GM18907 (cell line): Measurements from ENCODE around the gene MOCS3.

Experiments
- ATAC-seq: cut with Tn5 transposase; IDR thresholded peaks from one replicate; pipeline ENCODE4 v1.9.1; 2021; ENCODE audit warnings: mild to moderate bottlenecking, moderate library complexity; ENCODE audit not compliant: unreplicated experiment

The MOCS3 gene

DNA sequence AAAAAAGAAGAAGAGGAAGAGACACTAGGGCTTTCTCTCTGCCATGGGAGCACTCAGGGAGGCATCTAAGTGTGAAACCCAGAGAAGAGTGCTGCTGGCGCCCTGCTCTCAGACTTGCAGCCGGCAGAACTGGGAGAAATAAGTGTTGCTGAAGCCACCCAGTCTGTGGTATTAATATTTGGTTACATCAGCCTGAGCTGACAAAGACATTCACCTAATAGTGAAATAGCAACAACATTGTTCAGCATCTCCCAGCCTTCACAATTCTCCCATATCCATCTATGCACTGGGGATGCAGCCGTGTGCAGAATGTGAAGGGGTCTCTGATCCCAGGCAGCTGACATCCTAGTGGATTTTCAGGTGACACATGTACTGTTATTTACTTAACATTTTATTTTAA is 52.3 kb downstream of the MOCS3 start:
- ATAC-seq: no peak

DNA sequence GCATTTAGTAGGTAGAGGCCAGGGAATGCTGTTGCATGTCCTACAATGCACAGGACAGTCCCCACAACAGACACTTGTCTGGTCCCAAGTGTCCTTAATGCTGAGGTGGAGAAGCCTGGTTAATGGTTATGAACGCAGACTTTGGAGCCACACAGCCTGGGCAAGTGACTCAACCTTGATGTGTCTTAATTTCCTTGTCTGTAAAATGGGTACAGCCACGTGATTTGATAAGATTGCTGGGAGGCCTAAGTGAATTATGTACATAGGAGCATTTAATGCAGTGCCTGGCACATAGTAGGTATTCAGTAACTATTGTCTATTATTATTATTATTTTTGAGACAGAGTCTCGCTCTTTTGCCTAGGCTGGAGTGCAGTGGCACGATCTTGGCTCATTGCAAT is 52.9 kb downstream of the MOCS3 start:
- no peak for ATAC-seq

DNA sequence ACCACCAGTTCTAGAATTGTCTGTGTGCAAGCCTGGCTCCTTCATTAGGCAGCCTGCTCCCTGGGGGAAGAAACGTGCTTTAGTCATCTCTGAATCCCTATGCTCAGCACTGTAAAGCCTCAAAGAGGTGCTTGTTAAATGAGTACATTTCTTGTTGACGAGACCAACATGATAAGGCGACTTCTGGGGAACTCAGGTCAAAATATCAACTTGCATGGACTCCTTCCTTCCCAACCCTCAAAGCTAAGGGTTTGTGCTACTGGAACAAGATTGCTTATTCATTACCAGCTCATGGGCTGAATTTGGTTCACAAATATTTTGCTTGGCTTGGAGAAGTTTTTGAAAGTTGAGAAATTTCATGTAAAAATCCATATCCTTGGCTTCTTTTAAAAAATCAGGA is 53.7 kb downstream of the MOCS3 start:
- ATAC-seq: no peak
